Hepatocyte (in vitro differentiated cells): ENCODE data around the gene NXPH1.

Experiments
- EZH2 ChIP-seq: fragments of 200-600 bp; sonication (generic); IDR thresholded peaks from 2 replicates; pipeline ENCODE4 v1.6.1; 2016; ENCODE audit warnings: antibody characterized with exemption, mild to moderate bottlenecking, borderline replicate concordance
- EZH2phosphoT487 ChIP-seq: fragments of 200-600 bp; sonication (generic); IDR thresholded peaks from one replicate; pipeline ENCODE4 v1.6.1; 2018; ENCODE audit warnings: antibody characterized with exemption, mild to moderate bottlenecking, low read depth, moderate library complexity; ENCODE audit not compliant: unreplicated experiment, severe bottlenecking
- TF ChIP-seq, protein P1 (sequence below): fragments of 200-600 bp; sonication (generic); IDR thresholded peaks from 2 replicates; pipeline ENCODE4 v1.5.1; 2016; ENCODE audit warnings: antibody characterized with exemption, mild to moderate bottlenecking; ENCODE audit not compliant: poor library complexity

DNA sequence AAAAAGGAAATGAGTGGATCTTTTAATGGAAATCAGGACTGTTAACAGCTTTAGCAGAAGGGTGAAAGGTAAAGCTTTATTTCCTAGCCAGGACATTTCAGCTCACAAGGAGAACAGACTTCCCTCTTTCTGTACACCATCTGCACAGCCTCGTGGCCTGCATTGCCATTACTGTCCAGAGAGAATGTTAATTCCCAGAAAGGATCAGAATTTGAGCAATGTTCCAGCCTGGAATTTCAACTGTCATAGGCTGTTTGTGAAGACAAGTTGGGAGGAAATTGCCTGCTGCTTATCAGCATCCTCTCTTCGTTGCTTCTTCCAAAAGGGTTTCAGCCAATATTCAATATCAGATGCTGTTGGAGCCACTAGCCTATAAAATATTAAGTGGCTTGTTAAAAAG, 22.0 kb downstream of the NXPH1 start:
- TF ChIP-seq, protein P1, sequence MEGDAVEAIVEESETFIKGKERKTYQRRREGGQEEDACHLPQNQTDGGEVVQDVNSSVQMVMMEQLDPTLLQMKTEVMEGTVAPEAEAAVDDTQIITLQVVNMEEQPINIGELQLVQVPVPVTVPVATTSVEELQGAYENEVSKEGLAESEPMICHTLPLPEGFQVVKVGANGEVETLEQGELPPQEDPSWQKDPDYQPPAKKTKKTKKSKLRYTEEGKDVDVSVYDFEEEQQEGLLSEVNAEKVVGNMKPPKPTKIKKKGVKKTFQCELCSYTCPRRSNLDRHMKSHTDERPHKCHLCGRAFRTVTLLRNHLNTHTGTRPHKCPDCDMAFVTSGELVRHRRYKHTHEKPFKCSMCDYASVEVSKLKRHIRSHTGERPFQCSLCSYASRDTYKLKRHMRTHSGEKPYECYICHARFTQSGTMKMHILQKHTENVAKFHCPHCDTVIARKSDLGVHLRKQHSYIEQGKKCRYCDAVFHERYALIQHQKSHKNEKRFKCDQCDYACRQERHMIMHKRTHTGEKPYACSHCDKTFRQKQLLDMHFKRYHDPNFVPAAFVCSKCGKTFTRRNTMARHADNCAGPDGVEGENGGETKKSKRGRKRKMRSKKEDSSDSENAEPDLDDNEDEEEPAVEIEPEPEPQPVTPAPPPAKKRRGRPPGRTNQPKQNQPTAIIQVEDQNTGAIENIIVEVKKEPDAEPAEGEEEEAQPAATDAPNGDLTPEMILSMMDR, result no peak
- TF ChIP-seq EZH2 (no peak), EZH2phosphoT487 (no peak)
